Fibroblast of villous mesenchyme (primary cell): ENCODE measurements around the gene FREM2. TPM values are rescaled to one million over a fixed set of nuclear protein-coding genes. Genes with fewer than 3 reads are reported as not detected.
A peak's percentile ranks its signal among the peaks of the same experiment; 100 is the strongest.

Experiments used
- DNase-seq: peaks from one replicate; pipeline ENCODE4 v3.0.0-alpha.2; 2010; ENCODE audit warnings: low read depth
- H3K4me3 ChIP-seq: 2 replicates; pipeline ENCODE4 v1.5.1; 2011; ENCODE audit warnings: low read depth, mild to moderate bottlenecking, low read length
- CTCF ChIP-seq: IDR thresholded peaks from 2 replicates; pipeline ENCODE4 v1.5.1; 2012; ENCODE audit warnings: low read depth, mild to moderate bottlenecking, low read length; ENCODE audit not compliant: insufficient read depth
- total RNA-seq: library from RNA; depleted of rRNA; stranded (reverse); fragments of >200 nt; gene quantifications from 2 replicates; pipeline ENCODE4 v1.2.3, GENCODE V29; 2012

The FREM2 gene
- total RNA-seq, 1 donor, result not detected

- TF ChIP-seq CTCF, result no peak
- no peak overlapping the region for H3K4me3 ChIP-seq
- peak; percentile 10 for DNase-seq
These were observed 192.4 kb downstream of the FREM2 start for GRCh38 chr13:38879278-38879677.

- H3K4me3 ChIP-seq, result no peak overlapping the region
- TF ChIP-seq CTCF, result no peak
- no peak for DNase-seq
These were observed 192.9 kb downstream of the FREM2 start for GRCh38 chr13:38879786-38880185.

- H3K4me3 ChIP-seq, result no peak overlapping the region
- TF ChIP-seq CTCF, result no peak
- no peak for DNase-seq
These were observed 193.5 kb downstream of the FREM2 start for GRCh38 chr13:38880397-38880796.

- no peak for DNase-seq
- H3K4me3 ChIP-seq, result no peak overlapping the region
- no peak for TF ChIP-seq CTCF
These were observed 196.9 kb downstream of the FREM2 start for GRCh38 chr13:38883783-38884182.

GRCh38 chr13:38888309-38888708 lies 201.4 kb downstream of the FREM2 start:
- peak; percentile 23 for DNase-seq
- H3K4me3 ChIP-seq, result no peak overlapping the region
- no peak for TF ChIP-seq CTCF

GRCh38 chr13:38895075-38895474 lies 208.2 kb downstream of the FREM2 start:
- TF ChIP-seq CTCF, result no peak
- no peak for DNase-seq
- H3K4me3 ChIP-seq, result no peak overlapping the region

GRCh38 chr13:38897521-38897920 lies 210.6 kb downstream of the FREM2 start:
- no peak overlapping the region for H3K4me3 ChIP-seq
- TF ChIP-seq CTCF, result no peak
- DNase-seq, result no peak
